HFFc6 (cell line): ENCODE data around the gene TSPAN31. TPM values are rescaled to one million over a fixed set of nuclear protein-coding genes. Genes with fewer than 3 reads are reported as not detected.
A peak's percentile ranks its signal among the peaks of the same experiment; 100 is the strongest.

ENCODE experiments used
- DNase-seq: peaks from one replicate; pipeline ENCODE4 v3.0.0-alpha.2; 2018
- H3K27ac Mint-ChIP-seq: 2 replicates; pipeline ENCODE4 v1.8.0; 2020; ENCODE audit warnings: mild to moderate bottlenecking, mixed read lengths
- H3K27me3 Mint-ChIP-seq: 2 replicates; pipeline ENCODE4 v1.8.0; 2021; ENCODE audit warnings: mild to moderate bottlenecking, moderate library complexity, mixed read lengths; ENCODE audit not compliant: insufficient read depth
- H3K36me3 Mint-ChIP-seq: 2 replicates; pipeline ENCODE4 v1.8.0; 2021; ENCODE audit warnings: low read depth, mixed read lengths
- H3K4me1 Mint-ChIP-seq: 2 replicates; pipeline ENCODE4 v1.8.0; 2020; ENCODE audit warnings: low read depth, mixed read lengths
- H3K4me3 Mint-ChIP-seq: 2 replicates; pipeline ENCODE4 v1.8.0; 2020; ENCODE audit warnings: mild to moderate bottlenecking, moderate library complexity, mixed read lengths
- H3K9me3 Mint-ChIP-seq: 2 replicates; pipeline ENCODE4 v1.8.0; 2020; ENCODE audit warnings: mild to moderate bottlenecking, mixed read lengths
- CTCF ChIP-seq: fragments of 200-600 bp; sonication (generic); IDR thresholded peaks from 2 replicates; pipeline ENCODE4 v1.5.0; 2021; ENCODE audit warnings: antibody characterized with exemption, mild to moderate bottlenecking
- total RNA-seq, 6 experiments: library from RNA; stranded (reverse); fragmentation: NEBNext Ultra II Directional; extraction: Animal tissue kit (Norgen Biotek cat#: 25700); gene quantifications; 2 replicates in 1 of 6; 3 replicates in 5 of 6; pipeline ENCODE4 v1.2.3, GENCODE V29; 2021

The TSPAN31 gene
- total RNA-seq, 6 experiments from 2014 or later, result 20.3 to 32.3 (median 24.3) TPM

- Mint-ChIP-seq H3K27ac (no peak overlapping the region), H3K4me3 (peak overlapping the region; percentile 35), H3K27me3 (peaks cover 34% of the 10 kb centered on the region), H3K36me3 (peaks cover 15% of the 10 kb centered on the region), H3K4me1 (peaks cover 30% of the 10 kb centered on the region), H3K9me3 (no peaks in the 10 kb centered on the region)
- TF ChIP-seq CTCF, result no peak
- DNase-seq, result no peak
These were observed 10.9 kb downstream of the TSPAN31 start for GRCh38 chr12:57755454-57756372.

DNA sequence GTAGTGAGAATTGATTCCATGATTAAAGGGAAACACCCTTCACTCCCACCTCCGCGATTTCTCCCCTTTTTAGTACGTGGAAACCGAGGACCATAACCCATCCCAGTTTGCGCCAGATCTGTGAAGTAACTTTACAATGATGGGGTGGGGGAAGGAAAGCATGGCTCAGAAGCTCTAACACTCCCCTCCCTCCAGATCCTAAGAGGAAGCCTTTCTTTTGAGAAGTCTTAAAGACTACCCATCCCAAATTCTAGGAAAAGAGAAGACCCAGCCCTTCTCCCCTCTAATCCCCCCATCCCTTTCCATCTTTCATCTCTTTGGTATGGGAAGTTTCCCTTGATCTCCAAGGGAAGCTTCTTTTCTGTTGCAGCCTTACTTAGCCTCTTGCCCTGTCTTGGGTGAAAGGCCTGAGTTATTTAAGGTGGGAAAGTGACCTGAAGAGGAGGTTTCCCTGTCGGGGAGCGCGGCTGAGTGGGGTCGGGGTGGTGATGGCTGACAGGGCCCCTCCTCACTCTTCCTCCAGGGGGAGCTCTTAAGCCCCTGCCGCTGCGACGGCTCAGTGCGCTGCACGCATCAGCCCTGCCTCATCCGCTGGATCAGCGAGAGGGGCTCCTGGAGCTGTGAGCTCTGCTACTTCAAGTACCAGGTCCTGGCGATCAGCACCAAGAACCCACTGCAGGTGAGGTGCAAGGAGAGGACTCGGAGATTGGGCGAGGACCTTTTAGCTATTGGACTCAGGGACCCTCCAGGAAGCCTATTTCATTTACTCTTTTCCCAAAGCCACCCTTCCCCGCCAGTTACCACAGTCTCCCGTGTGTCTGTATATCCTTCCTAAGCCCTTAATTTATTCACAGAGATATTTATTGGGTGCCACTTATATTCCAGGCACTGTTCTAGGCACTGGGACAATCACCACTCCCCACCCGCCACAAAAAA is 11.8 kb downstream of the TSPAN31 start:
- Mint-ChIP-seq H3K4me3 (peak overlapping the region; percentile 35), H3K36me3 (peaks cover 6% of the 10 kb centered on the region), H3K4me1 (peaks cover 20% of the 10 kb centered on the region), H3K27me3 (peaks cover 34% of the 10 kb centered on the region), H3K9me3 (no peaks in the 10 kb centered on the region), H3K27ac (no peak overlapping the region)
- DNase-seq, result no peak
- TF ChIP-seq CTCF, result peak; percentile 68

- Mint-ChIP-seq H3K27ac (no peak overlapping the region), H3K4me1 (peaks cover 17% of the 10 kb centered on the region), H3K36me3 (peaks cover 5% of the 10 kb centered on the region; the same call in 1 of the 2 replicates), H3K27me3 (peaks cover 30% of the 10 kb centered on the region), H3K4me3 (no peak overlapping the region), H3K9me3 (no peaks in the 10 kb centered on the region)
- no peak for TF ChIP-seq CTCF
- no peak for DNase-seq
These were observed 12.9 kb downstream of the TSPAN31 start for GRCh38 chr12:57757771-57758170.

DNA sequence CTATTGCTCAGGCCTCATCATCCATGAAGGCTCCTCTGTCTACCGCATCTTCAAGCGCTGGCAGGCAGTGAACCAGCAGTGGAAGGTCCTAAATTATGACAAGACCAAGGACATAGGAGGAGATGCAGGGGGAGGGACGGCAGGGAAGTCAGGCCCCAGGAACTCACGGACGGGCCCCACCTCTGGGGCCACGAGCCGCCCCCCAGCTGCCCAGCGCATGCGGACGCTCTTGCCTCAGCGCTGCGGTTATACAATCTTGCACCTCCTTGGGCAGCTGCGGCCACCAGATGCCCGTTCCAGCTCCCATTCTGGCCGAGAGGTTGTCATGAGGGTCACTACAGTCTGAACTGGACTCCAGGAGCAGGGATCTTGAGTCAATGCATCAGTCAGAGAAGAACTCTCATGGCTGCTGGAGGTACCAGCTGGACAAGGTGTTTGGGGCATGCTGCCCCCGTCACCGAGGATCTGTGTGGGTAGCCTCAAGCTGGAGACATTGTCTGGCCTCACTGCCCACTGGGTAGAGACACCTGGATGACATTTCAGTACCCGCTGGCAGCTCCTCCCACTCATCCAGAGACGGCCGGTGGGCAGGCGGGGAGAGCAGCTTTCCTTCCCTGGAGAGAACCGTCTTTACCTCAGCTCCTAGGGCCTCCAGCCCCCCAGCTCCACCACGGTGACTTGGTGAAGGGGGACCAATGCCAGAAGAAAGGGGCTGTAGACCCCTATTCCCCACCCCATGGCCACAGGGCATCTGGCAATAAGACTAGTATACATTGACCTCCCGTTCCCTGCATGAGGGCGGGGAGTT is 13.9 kb downstream of the TSPAN31 start:
- no peak for TF ChIP-seq CTCF
- Mint-ChIP-seq H3K4me1 (peaks cover 9% of the 10 kb centered on the region), H3K27ac (no peak overlapping the region), H3K9me3 (no peaks in the 10 kb centered on the region), H3K4me3 (no peak overlapping the region), H3K36me3 (peaks cover 5% of the 10 kb centered on the region; the same call in 1 of the 2 replicates), H3K27me3 (peaks cover 31% of the 10 kb centered on the region)
- no peak for DNase-seq
